GM19463 (cell line): ENCODE measurements around the gene BTF3.
"Not testable (repeated sequence)": the region's sequence is repeated elsewhere in the genome, so short reads cannot be mapped to it uniquely, and the experiment has no call there.

Experiments used
- ATAC-seq: cut with Tn5 transposase; IDR thresholded peaks from one replicate; pipeline ENCODE4 v1.9.1; 2021; ENCODE audit warnings: mild to moderate bottlenecking, moderate library complexity; ENCODE audit not compliant: unreplicated experiment

The BTF3 gene

DNA sequence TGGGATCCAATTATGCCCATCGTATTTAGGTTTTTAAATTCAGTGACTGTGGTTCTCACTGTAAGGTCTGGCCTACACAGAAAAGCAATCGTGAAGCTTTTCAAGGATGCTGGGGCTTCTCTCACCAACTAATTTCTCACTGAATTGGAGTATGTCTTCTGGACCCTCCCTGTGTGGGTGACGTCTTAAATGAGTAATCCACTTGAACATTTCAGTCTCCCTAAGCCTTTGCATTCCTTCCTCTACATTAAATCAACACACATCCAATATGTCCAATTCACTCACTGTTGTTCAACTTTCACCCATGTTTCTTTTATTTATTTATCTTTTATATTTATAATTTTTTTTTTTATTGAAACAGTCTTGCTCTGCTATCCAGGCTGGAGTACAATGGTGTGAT lies 12.5 kb upstream of the BTF3 start:
- no peak for ATAC-seq

DNA sequence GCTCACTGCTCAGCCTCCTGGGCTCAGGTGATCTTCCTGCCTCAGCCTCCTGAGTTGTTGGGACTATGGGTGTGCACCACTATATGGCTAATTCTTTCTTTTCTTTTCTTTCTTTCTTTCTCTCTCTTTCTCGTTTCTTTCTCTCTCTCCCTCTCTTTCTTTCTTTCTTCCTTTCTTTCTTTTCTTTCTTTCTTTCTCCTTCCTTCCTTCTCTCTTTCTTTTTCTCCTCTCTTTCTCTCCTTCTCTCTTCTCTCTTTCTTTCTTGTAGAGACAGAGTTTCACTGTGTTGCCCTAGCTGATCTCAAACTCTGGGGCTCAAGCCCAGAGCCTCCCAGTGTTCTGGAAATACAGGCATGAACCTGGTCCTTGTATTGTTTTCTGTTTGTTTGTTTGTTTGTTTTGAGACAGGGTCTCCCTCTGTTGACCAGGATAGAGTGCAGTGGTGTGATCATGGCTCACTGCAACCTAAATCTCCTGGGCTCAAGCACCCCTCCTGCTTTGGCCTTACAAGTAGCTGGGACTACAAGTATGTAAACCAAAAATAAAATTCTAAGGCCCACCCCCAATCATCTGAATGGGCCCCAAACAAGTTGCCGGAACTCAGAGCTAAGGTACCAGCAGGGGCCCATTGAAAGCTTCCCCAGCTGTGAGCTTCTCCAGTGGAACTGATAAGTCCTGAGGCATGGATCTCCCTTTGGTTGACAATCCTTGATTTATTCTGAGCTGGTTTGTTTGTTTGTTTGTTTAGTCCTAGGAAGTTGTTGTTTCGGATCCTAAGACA lies 11.9 kb upstream of the BTF3 start:
- no peak for ATAC-seq

DNA sequence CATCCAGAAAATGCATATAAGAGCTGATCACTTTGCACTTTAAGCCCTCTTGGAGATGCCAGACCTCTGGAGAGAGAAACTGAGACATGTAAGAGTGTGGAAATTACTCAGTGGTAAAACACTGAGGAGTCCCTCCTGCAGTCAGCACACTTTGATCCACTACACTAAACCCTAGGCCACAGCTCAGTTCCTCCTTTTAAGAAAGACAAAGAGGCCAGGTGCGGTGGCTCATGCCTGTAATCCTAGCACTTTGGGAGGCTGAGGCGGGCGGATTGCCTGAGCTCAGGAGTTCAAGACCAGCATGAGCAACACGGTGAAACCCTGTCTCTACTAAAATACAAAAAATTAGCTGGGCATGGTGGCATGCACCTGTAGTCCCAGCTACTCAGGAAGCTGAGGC lies 11.0 kb upstream of the BTF3 start:
- ATAC-seq = not testable (repeated sequence)

DNA sequence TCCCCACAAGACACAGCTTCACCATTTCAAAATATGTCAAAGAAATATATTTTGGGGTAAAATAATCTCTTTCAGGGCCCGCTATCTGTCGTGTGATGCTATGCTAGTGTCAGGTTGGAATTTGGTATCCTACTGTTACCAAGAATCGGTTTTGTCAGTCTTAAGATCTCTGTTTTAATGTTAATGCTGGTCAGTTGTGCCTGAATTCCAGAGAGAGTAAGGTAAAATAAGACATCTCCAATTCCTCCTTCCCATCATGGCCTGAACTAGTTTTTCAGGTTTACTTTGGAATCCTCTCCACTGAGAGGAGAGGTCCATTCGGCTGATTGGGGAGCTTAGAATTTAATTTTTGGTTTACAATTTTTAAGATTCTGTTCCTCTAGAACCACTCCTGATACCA lies 10.4 kb upstream of the BTF3 start:
- ATAC-seq = no peak

DNA sequence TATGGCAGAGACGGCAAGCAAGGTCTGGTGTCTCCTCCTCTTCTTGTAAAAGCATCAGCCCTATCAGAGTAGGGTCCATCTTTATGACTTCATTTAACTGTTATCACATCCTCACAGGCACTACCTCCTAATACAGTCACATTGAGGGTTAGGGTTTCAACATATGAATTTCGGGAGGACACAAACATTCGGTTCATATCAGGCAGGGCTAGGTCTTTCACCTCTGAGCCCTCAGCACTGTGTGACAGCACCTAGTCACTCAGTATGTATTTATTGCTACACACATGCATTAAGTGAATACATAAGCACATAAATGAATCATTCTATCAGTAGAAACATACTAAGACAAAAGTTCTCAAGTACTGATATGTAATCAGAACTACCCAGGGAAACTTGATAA lies 9.4 kb upstream of the BTF3 start:
- no peak for ATAC-seq

DNA sequence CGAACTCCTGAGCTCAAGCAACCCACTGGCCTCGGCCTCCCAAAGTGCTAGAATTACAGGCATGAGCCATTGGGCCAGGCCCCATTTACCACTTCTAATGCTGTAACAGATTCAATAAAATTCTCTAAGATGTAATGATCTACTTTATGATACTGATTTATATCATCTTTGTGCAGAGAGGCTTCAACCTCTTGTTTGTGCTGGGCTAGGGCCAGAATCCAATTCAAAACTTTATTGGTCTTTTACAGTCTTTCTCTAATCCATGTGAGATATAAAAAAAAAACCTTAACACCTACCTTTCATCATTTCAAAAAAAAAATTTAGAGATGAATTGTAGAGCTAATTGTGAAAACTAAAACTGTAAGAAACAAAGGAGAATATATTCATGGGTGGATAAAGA lies 8.2 kb upstream of the BTF3 start:
- no peak for ATAC-seq

DNA sequence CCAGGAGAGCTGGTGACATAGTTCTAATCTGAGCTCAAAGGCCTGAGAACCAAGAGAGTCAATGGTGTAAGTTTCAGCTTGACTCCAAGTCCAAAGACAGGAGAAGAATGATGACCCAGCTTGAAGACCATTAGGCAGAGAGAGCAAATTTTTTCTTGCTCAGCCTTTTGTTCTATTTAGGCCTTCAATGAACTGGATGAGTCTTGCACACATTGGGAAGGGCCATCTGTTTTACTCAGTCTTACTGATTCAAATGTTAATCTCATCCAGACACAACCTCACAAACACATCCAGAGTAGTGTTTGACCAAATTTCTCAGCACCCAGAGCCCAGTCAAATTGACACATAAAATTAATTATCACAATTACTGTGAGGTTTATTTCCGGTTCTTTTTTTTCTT lies 7.1 kb upstream of the BTF3 start:
- ATAC-seq = no peak

DNA sequence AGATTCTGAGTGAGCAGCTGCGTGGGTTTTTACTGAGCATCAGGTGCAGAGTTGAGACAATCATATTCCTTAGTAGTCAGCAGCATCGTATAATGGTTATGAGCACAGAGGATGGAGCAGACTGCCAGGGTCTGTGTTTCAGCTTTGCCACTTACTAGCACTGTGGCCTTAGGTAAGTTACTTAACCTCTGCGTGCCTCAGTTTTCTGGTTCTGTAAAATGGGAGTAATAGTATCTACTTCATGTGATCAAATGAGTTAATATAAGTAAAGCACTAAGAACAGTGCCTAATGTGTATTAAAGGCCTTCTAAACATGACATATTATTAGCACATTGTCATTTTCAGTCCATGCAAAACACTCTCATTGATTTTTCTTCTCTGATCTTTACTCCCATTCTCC lies 4.8 kb upstream of the BTF3 start:
- no peak for ATAC-seq

DNA sequence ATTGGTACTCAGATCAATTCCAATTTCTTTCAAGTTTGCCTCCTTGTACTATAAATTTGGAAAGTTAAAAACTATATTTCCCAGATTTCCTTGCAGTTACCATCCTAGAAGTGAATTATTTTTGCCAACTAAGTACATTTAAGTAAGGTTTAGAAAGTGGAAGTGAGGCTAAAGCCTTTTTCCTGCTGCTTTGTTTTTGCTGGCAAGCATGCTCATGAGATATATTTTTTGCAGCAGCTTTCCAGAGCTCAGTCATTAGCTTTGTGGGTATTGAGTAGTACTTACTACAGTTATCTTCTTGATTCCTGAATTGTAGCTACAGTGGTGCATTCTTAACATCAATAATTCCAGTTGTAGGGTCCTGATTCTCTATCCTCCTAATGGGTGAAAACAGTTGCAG lies 3.5 kb upstream of the BTF3 start:
- ATAC-seq = no peak

DNA sequence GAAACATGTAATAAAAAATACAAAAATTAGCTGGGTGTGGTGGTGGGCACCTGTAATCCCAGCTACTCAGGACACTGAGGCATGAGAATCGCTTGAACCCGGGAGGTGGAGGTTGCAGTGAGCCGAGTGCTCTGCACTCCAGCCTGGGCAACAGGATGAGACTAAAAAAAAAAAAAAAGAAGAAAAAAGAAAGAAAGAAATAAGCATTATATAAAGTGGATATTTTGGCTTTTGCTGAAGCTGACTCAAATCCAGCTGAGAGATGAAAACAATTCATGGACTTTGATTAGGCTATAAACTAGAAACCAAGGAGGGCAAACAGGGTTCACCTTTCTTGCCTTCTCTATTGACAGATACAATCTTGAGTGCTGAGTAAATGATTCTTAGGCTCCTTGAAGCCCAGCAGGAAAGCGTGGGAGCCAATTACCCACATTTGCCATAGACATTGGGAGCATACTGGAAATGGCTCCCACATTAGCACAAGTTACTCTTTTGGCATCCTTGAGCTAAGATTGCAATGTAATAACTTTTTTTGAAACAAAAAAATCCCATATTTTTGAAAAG lies 2.4 kb upstream of the BTF3 start:
- no peak for ATAC-seq

DNA sequence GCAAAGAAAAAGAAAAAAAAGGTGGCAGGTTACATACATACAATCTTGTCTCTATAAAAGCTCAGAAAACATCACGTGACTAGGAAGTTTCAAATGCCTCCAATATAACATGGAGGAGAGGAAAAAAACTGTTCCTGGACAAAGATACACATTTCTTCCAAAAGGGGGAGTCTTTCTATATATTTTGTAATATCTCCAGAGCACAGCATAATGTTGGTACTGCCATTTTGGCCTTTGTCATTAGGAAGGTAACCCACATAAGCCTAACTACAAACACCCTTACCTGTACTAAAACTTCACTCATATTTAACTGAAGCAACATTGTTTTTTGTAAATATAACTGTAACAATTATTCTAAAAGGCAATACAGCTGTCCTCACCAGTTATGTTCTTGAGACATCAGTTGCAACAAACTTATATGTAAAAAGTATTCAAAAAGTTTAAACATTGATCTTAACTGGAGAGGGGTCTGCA lies 1.2 kb upstream of the BTF3 start:
- no peak for ATAC-seq

DNA sequence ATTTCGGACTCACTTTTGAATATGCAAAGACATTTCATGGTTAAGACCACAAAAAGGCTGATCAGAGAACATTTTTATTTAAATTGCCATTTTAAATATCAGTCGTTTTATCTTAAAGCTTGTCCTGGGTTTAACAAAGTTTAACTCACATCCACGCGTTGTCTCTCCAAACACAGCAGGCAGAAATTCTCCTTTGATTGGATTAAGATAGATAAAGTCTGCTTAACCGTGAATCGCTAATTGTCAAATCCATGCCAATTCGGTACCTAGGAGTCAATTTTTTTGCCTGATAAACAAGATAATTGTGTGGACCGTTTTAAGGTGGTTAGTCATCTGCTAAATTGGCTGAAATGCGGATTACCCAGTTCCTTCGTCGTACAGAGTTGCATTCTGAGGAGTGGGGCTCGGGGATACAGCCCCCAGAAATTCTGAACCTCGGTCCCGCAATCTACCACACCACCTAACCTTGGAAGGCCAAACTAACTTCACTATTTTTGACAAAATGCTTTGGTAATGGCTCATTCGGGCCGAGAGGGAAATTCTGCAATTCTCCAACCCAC lies 665 bp upstream of the BTF3 start:
- ATAC-seq = no peak

DNA sequence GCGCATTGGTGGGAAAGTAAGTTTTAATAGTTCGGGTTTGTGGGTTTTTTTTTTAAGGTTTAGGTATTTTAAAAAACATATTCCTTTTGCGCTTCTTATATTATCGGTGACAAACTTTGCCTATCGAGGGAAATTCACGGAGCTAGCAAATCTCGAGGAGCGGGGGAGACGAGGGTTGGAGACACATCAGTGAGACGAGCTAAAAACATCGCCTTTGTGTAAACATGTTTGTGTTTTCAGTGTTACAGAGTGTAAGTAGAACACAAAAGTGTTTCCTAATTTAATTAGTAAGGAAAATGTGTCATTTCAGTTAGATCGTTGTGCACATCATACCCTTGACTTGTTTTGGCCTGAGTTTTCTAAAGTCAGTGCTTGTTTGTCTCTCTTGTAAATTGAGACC lies 945 bp downstream of the BTF3 start:
- ATAC-seq = no peak

DNA sequence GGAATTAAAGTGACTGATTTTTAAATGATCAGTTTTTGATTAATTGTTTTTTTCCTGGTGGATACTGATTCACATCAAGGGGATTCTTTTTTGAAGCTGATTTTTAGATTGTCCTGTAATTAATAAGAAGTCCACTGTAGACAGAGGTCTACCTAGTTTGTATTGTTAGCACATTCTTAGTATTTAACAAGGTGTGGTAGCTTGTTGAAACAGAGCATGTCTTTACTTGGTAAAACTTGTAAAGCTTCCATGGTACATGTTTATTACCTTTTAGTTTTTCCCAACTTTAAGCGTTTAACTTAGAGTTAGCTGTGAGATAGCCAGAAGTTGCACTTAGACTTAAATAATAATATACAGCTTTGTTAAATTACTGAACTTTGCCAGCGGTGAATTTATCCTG lies 1.5 kb downstream of the BTF3 start:
- ATAC-seq = no peak

DNA sequence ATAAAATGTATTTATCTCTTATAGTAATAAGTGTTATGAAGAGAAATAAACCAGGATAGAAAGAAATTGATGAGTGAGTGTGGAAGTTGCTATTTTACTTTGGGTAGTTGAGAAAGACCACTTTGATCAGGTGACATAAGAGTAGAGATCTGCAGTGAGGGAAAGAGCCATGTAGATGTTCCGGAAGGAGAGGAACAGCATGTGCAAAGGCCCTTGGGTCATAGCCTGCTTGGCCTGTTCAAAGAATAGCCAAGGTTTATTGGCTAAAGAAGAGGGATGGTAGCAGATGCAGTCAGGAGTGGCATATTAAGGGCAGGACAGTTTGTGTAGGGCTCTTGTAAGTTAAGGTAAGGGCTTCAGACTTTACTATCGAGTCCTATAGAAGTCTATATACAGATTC lies 3.2 kb downstream of the BTF3 start:
- ATAC-seq = no peak

DNA sequence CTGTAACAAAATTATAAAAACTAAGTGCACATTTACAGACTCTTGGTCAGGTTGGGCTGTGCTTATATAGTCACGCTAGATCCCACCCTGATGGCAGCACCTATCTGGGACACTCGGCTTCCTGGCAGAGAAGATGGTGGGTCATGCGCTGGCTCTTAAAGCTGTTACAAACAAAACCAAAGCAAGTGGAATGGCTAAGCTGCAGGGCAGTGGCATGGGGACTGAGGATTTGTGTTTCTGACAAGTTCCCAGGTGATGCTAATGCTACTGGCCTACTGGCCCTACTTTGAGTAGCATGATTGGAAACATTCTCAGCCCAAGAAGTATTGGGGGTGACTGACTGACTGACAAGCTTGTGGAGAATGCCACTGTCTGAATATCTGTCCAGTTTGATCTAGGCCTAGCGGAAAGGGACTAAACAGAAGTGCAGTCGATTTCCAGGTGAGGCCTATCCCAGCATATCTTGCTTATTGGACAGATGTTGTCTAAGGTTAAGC lies 8.3 kb downstream of the BTF3 start:
- no peak for ATAC-seq

DNA sequence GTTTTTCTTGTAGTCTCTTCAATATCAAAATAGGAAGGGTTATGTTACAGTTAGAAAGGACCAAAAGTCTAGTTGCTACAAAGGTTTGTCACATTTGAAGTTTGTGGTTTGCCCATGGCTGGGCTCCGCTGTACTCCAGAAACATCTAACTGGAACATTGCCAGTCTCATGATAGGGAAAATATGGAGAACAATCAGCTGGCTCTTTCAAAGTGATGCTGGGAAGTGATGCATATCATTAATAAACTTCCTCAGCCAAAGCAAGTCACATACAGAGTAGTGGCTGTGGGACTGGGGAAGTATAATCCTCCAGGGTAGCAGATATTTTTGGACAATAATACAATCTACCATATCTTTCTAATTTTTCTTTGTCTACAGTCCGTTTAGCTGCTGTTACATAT lies 8.8 kb downstream of the BTF3 start:
- no peak for ATAC-seq

DNA sequence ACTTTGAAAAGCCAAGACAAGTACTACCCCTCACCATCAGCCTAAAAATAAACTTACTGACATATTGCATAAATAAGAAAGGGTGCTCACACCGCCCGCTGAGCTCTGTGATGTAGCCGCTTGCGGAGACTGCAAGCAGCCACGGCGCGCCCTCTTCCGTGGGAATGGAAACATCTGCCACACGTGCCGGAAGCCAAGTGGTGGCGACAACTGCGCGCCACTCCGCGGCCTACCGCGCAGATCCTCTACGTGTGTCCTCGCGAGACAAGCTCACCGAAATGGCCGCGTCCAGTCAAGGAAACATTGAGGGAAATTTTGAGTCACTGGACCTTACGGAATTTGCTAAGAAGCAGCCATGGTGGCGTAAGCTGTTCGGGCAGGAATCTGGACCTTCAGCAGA lies 10.3 kb downstream of the BTF3 start:
- not testable (repeated sequence) for ATAC-seq

DNA sequence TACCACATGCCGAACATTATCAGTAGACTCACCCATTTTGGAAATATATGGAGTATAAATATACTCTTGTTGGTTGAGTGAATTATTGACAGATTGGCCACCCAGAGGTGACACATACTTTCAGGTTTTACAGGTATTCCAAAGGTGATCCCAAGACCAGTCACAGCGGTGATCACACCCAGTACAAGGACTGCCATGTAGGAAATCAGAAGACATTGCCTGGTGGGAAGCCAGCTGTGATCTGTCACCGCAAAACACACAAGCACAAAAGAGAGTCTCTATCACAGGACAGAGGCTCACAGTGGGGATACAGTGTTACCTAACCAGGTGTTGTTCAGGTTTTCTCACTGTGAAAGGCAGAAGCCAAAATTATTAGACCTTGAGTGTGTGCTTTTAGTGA lies 15.8 kb downstream of the BTF3 start:
- no peak for ATAC-seq

DNA sequence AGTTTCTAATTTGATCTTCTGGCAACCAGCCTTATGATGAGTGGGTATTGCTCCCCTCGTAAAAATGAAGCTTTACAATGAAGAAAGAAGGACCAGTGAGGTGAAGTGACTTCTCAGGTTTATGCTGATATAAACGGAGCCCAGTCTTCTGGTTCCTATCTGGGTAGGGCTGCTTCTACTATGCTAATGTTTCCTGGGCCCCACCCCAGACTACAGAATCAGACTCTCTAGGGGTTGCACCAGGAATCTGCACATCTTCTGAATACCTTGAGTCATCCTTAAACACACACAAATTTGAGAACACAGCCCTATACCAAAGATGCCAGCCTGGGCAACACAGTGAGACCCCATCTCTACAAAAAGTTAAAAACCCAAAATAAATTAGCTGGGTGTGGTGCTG lies 16.2 kb downstream of the BTF3 start:
- no peak for ATAC-seq

DNA sequence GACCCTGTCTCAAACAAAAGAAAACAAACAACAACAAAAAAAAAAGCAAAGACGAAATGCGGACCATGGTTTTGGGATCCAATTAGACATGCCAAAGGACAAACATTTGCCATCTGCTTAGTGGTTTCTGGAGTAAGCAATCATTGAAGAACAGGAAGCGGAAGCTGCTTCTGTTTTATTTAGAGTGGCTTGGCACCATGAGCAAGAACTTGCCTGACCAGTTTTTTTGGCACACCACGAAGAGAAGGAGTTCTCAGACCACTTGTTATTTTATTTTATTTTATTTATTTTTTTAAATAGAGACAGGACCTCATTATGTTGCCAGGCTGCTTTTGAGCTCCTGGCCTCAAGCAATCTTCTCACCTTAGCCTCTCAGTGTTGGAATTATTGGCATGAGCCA lies 17.0 kb downstream of the BTF3 start:
- no peak for ATAC-seq

DNA sequence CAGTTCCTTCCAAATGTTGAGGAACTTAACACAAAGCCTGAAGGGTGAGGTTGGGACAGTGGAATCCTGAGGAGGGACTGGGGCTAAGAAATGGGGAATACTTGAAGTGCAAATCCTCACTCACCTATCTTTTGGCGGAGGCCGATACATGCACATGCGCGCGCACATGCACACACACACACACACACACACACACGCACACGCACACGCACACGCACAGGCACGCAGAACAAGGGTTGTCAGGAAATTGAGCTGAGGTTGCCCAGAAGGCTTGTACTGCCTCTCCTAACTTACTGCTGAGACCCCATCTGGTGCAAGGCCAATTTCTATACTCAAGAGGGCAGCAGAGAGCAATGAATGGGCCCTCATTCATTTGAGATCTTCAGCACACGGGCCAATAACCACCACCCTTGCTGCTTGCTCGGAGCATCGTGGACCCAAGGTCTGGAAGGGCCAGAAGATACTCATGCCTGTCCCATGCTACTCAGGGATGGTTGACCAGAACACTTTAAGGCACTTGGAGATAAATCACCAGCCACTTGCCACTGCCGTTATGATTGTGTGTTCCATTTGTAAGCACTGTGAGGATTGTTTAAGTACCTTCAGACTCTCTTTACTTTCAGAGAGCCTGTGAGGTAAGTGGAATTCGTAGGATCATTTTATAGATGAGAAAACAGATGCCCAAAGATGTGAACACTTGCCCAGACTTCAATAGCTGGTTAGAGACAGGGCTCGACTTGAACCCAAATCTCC lies 21.5 kb downstream of the BTF3 start:
- peak; percentile 97 for ATAC-seq
